HepG2 (cell line): Measurements from ENCODE around the gene AAR2. TPM values are rescaled to one million over a fixed set of nuclear protein-coding genes. Genes with fewer than 3 reads are reported as not detected.

Source experiments
- E2F1 ChIP-seq: sonication (generic); formaldehyde crosslinking; IDR thresholded peaks from 2 replicates; pipeline ENCODE4 v1.5.0; 2020; ENCODE audit warnings: missing genetic modification reagents
- E2F5 ChIP-seq: sonication (generic); formaldehyde crosslinking; conservative IDR thresholded peaks from 2 replicates; pipeline ENCODE4 v1.4.0; 2020; ENCODE audit warnings: missing genetic modification reagents
- GATAD2A ChIP-seq: IDR thresholded peaks from 2 replicates; pipeline ENCODE4 v1.6.1; 2016
- HOXA9 ChIP-seq: sonication (generic); formaldehyde crosslinking; IDR thresholded peaks from 2 replicates; pipeline ENCODE4 v1.8.1; 2022; ENCODE audit warnings: missing genetic modification reagents, mild to moderate bottlenecking, moderate library complexity, borderline replicate concordance
- MAFK ChIP-seq, 2 experiments: IDR thresholded peaks in 1 of 2; conservative IDR thresholded peaks in 1 of 2; 2 replicates each; pipeline ENCODE4 v1.6.1; 2011; ENCODE audit warnings: improper control_type of control experiment in 2 of 2, low read length in 2 of 2
- MEF2D ChIP-seq: sonication (generic); formaldehyde crosslinking; IDR thresholded peaks from 2 replicates; pipeline ENCODE4 v1.5.1; 2020; ENCODE audit warnings: mild to moderate bottlenecking, missing genetic modification reagents
- MLLT10 ChIP-seq: sonication (generic); formaldehyde crosslinking; IDR thresholded peaks from 2 replicates; pipeline ENCODE4 v1.4.0; 2020; ENCODE audit warnings: missing genetic modification reagents
- NCOA2 ChIP-seq: sonication (generic); formaldehyde crosslinking; IDR thresholded peaks from 2 replicates; pipeline ENCODE4 v1.8.0; 2022; ENCODE audit warnings: inconsistent platforms
- SETDB1 ChIP-seq: sonication (generic); formaldehyde crosslinking; IDR thresholded peaks from 2 replicates; pipeline ENCODE4 v1.5.1; 2020; ENCODE audit warnings: missing genetic modification reagents, mild to moderate bottlenecking, borderline replicate concordance
- ZBTB37 ChIP-seq: sonication (generic); formaldehyde crosslinking; IDR thresholded peaks from 2 replicates; pipeline ENCODE4 v1.4.0; 2020; ENCODE audit warnings: mild to moderate bottlenecking, missing genetic modification reagents
- ZBTB38 ChIP-seq: sonication (generic); formaldehyde crosslinking; IDR thresholded peaks from 2 replicates; pipeline ENCODE4 v1.5.1; 2020; ENCODE audit warnings: mild to moderate bottlenecking, missing genetic modification reagents
- ZFP41 ChIP-seq: sonication (generic); formaldehyde crosslinking; IDR thresholded peaks from 2 replicates; pipeline ENCODE4 v1.4.0; 2020; ENCODE audit warnings: mild to moderate bottlenecking, missing genetic modification reagents, borderline replicate concordance
- ZFY ChIP-seq: sonication (generic); formaldehyde crosslinking; IDR thresholded peaks from 2 replicates; pipeline ENCODE4 v1.4.0; 2020; ENCODE audit warnings: missing genetic modification reagents
- ZNF136 ChIP-seq: sonication (generic); formaldehyde crosslinking; IDR thresholded peaks from 2 replicates; pipeline ENCODE4 v1.8.1; 2022; ENCODE audit warnings: low read depth, mild to moderate bottlenecking, moderate library complexity, missing genetic modification reagents
- ZNF326 ChIP-seq: sonication (generic); formaldehyde crosslinking; IDR thresholded peaks from 2 replicates; pipeline ENCODE4 v1.4.0; 2020; ENCODE audit warnings: missing genetic modification reagents, borderline replicate concordance
- ZNF414 ChIP-seq: sonication (generic); formaldehyde crosslinking; IDR thresholded peaks from 2 replicates; pipeline ENCODE4 v1.5.0; 2020; ENCODE audit warnings: missing genetic modification reagents
- ZNF605 ChIP-seq: sonication (generic); formaldehyde crosslinking; IDR thresholded peaks from 2 replicates; pipeline ENCODE4 v1.8.0; 2022; ENCODE audit warnings: mild to moderate bottlenecking, missing genetic modification reagents
- ZNF609 ChIP-seq: sonication (generic); formaldehyde crosslinking; IDR thresholded peaks from 2 replicates; pipeline ENCODE4 v1.4.0; 2020; ENCODE audit warnings: mild to moderate bottlenecking, missing genetic modification reagents, borderline replicate concordance
- ZNF703 ChIP-seq: sonication (generic); formaldehyde crosslinking; IDR thresholded peaks from 2 replicates; pipeline ENCODE4 v1.5.1; 2020; ENCODE audit warnings: missing genetic modification reagents, mild to moderate bottlenecking, moderate library complexity, borderline replicate concordance
- ZNF720 ChIP-seq: sonication (generic); formaldehyde crosslinking; IDR thresholded peaks from 2 replicates; pipeline ENCODE4 v1.4.0; 2020; ENCODE audit warnings: missing genetic modification reagents
- ZNF777 ChIP-seq: sonication (generic); formaldehyde crosslinking; IDR thresholded peaks from 2 replicates; pipeline ENCODE4 v1.4.0; 2020; ENCODE audit warnings: missing genetic modification reagents
- polyA plus RNA-seq, 8 experiments: library from polyadenylated mRNA; depleted of rRNA in 3 of 8; stranded (reverse) in 7 of 8; unstranded in 1 of 8; fragments of >200 nt; fragmentation: Illumina TruSeq in 4 of 8; extraction: Trizol in 4 of 8; gene quantifications; 2 replicates each; pipeline versions ENCODE4 v1.2.1 to v1.2.3, GENCODE V29; 2011 to 2016; ENCODE audit warnings: low read depth in 4 of 8, missing spikeins in 1 of 8, mixed read lengths in 1 of 8; ENCODE audit not compliant: insufficient read depth in 1 of 8
- total RNA-seq, 5 experiments: library from RNA; depleted of rRNA; stranded (reverse); fragments of >200 nt; fragmentation: Illumina TruSeq; extraction: Trizol; gene quantifications; 2 replicates each; pipeline ENCODE4 v1.2.3, GENCODE V29; 2016; ENCODE audit warnings: low read depth in 1 of 5

Gene AAR2
- total and polyA plus RNA-seq, 2 of the 13 experiments (the other 11 are each of a cell fraction or from before 2014, with no cell fraction given), result 45.2 to 46.2 TPM

GRCh38 chr20:36202891-36203338 is 33.4 kb upstream of the AAR2 start (continued):
- TF ChIP-seq ZBTB37, result no peak
- TF ChIP-seq MAFK (conservative IDR thresholded peaks at IDR 0.05 in 1 of 2, IDR thresholded peaks at IDR 0.05 in 1 of 2; ENCODE audit: low read length in 2 of 2), result no peak
- TF ChIP-seq ZNF326, result no peak
- TF ChIP-seq ZNF777 (CRISPR knock-in tag), result 0 out of 2 replicates have a peak, but pooled peaks have one; percentile 21
- no peak for TF ChIP-seq HOXA9 (CRISPR knock-in tag)
- TF ChIP-seq SETDB1 (CRISPR knock-in tag), result no peak
- no peak for TF ChIP-seq MLLT10 (CRISPR knock-in tag)
- peak; percentile 80; the same call in 1 of the 2 replicates for TF ChIP-seq ZBTB38 (CRISPR knock-in tag)
- no peak for TF ChIP-seq MEF2D (CRISPR knock-in tag)
- no peak for TF ChIP-seq ZNF703 (CRISPR knock-in tag)
- 0 out of 2 replicates have a peak, but pooled peaks have one; percentile 42 for TF ChIP-seq ZNF414 (CRISPR knock-in tag)
- no peak for TF ChIP-seq ZNF605
- TF ChIP-seq E2F5 (CRISPR knock-in tag), result no peak
- TF ChIP-seq NCOA2, result no peak
- TF ChIP-seq ZNF720 (CRISPR knock-in tag), result no peak
- peak; percentile 23; the same call in 1 of the 2 replicates for TF ChIP-seq ZFY
- TF ChIP-seq ZNF136 (CRISPR knock-in tag), result no peak
- TF ChIP-seq ZFP41 (CRISPR knock-in tag), result no peak
- no peak for TF ChIP-seq ZNF609 (CRISPR knock-in tag)
- no peak for TF ChIP-seq E2F1
- 0 out of 2 replicates have a peak, but pooled peaks have one; percentile 27 for TF ChIP-seq GATAD2A (CRISPR knock-in tag)
